GM12874 (cell line): ENCODE data around the gene GAGE10.
"Not testable (repeated sequence)": the region's sequence is repeated elsewhere in the genome, so short reads cannot be mapped to it uniquely, and the experiment has no call there.

ENCODE experiments used
- CTCF ChIP-seq: IDR thresholded peaks from 2 replicates; pipeline ENCODE4 v1.5.1; 2011; ENCODE audit warnings: low read depth, mild to moderate bottlenecking, control low read depth, low read length, moderate library complexity; ENCODE audit not compliant: insufficient read depth

GAGE10 gene

GRCh38 chrX:49312176-49312575 is 8.7 kb downstream of the GAGE10 start:
- TF ChIP-seq CTCF, result no peak

- no peak for TF ChIP-seq CTCF
Measured at GRCh38 chrX:49316085-49316484, 12.6 kb downstream of the GAGE10 start.

- not testable (repeated sequence) for TF ChIP-seq CTCF
Measured at GRCh38 chrX:49321737-49322136, 18.3 kb downstream of the GAGE10 start, which contains the start of gene GAGE12J. Gene GAGE12J (plus strand): TSS chrX:49322037. CDS start chrX:49323194, 1,157 bp downstream.

GRCh38 chrX:49331282-49331681 is 27.8 kb downstream of the GAGE10 start, which contains the start of gene GAGE13:
Gene GAGE13 (plus strand): TSS chrX:49331582. CDS start chrX:49332738, 1,156 bp downstream.
- TF ChIP-seq CTCF, result not testable (repeated sequence)
